HG03520 (cell line): ENCODE data around the gene LACRT.
A peak's percentile ranks its signal among the peaks of the same experiment; 100 is the strongest.

ENCODE experiments used
- ATAC-seq: cut with Tn5 transposase; IDR thresholded peaks from one replicate; pipeline ENCODE4 v1.9.1; 2021; ENCODE audit warnings: mild to moderate bottlenecking, moderate library complexity; ENCODE audit not compliant: unreplicated experiment

Gene LACRT

DNA sequence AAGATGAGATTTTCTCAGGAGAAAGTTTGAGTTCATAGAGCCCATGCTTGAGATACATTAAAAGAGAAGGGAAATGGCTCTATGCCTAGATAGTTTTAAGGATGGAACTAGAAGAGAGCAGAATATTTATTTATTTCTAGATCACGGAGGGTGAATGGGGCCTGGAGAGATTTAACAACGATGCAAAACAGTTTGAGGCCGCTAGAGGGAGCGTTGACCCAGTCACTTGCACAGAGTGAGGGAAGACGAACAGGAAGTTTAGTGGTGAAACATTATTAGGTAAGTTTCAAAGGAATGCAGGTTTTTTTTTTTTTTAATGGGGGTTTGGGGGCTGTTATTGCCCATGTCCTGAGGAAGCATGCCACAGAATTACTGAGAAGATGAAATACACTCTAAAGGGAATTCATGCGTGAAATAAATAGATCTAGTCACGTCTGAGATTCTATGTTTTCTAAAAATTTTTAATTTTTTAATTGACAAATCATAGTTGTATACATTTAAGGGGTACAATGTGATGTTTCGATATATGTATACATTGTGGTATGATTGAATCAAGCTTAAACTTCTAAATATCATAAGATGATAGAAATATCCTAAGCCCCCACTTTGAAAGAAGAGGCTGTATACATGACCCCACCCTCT is 31.4 kb downstream of the LACRT start:
- ATAC-seq: peak; percentile 78

DNA sequence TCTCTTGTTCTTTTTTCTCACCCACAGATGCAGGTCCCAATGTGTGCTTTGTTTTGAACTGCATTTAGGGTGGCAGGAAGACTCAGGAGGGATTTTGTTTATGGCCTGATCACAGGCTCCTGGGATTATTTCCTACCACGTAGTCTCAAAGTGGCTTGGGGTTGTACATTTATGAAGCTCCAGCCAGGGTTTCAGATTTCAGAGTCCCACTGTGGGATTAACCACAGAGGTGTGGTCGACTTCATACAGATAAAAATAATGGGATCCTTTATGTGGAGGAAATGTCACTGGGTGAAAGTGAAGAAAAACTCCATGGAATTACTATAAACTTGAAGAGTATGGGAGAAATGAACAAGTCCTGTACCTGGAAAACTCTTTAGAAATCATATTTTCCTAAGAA is 32.0 kb downstream of the LACRT start:
- no peak for ATAC-seq

GRCh38 chr12:54601841-54602240 is 32.9 kb downstream of the LACRT start:
- no peak for ATAC-seq

GRCh38 chr12:54598970-54599369 is 35.7 kb downstream of the LACRT start:
- ATAC-seq: no peak

- ATAC-seq: no peak
These were observed 38.2 kb downstream of the LACRT start for GRCh38 chr12:54596526-54596946.

- ATAC-seq: no peak
These were observed 39.2 kb downstream of the LACRT start for GRCh38 chr12:54595471-54595870.

- ATAC-seq: no peak
These were observed 41.0 kb downstream of the LACRT start for GRCh38 chr12:54593725-54594124.

- no peak for ATAC-seq
These were observed 41.6 kb downstream of the LACRT start for GRCh38 chr12:54593135-54593534.

DNA sequence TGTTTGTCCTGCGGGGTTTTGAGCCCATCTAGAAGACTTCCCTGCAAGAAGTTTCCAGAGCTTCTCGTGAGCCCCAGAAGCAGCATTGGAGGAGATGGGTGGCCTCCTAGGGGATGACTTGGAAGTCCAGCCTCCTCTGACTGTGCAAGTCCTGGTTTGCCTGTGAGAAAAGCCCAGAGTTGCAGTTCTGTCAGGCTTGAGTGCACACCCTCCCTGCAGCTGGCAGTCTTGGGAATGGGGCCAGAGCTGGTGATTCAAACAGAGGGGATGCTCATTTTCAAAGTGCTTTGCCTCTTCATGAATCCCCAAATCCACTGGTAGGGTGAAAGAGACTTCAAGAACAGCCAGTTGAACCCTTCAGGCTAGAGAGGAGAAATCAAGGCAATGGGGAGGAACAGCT is 42.4 kb downstream of the LACRT start:
- no peak for ATAC-seq

- no peak for ATAC-seq
These were observed 43.6 kb downstream of the LACRT start for GRCh38 chr12:54590978-54591591.

DNA sequence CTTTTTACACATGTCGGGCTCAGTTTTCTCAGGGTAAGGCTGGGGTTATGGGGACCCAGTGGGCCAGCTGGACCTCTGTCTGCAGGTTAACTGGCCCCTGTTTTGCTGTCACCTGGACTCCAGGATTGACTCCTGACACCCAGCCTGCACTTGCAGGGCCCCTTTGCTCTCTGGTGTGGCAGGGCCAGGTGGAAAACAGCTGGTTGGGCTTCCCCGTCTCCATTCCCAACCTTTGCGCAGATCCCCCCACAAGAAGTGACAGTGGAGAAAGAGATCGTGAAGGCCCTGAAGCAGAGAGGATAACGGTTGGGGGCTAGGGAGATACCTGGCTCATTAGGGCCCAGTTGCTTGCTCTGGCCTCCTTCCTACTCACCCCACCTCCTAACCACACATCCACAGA is 44.7 kb downstream of the LACRT start:
- no peak for ATAC-seq

GRCh38 chr12:54588890-54589267 is 45.8 kb downstream of the LACRT start:
- ATAC-seq: no peak

GRCh38 chr12:54588110-54588889 is 46.4 kb downstream of the LACRT start, which contains the start of gene PPP1R1A:
TSS of gene PPP1R1A (minus strand) at chr12:54588659. CDS start at chr12:54588488, 171 bp downstream.
- no peak for ATAC-seq

DNA sequence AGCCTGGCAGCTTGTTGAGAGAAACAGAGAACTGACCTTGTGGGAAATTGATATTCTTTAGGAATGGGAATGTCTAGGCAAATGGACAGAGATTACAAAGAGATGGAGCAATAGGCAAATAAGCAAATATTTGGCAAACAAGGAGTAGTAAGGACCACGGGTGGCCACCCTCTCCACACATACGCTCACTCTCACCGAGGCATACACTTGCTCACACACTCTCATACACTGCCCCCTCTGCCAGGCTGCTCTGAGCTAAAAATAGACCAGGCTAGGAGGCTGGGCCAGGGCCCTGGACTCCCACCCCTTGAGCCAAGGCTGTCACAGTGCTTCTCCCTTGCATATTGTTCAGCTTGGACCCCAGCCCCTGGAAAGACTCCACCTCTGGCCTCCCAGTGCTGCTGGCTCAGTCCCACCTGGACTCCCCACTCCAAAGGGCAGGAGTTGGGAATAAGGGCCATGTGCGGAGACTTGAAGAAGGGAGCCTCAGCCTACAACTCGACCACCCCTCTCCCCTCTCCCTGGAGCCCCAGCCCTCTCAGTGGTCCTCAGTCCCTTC is 47.3 kb downstream of the LACRT start:
- ATAC-seq: no peak

DNA sequence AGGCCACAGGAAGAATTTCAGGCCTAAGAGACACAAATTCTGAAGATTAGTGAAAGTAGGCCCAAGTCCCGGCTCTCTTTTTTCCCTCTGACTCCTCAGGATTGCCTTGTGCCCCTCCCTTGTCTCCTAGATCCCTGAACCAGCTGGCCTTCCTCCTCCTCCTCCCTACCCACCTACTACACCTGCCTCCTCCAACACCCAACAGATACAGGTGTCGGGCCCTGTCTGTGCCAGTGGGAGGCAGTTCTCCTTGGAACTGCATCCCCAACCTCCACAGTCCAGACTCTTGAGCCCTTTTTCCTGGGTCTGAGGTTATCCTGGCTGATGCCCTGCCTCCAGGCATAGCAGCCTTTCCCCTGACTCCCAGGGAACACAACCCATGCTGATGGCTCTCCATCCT is 48.1 kb downstream of the LACRT start:
- ATAC-seq: no peak

GRCh38 chr12:54585243-54585642 is 49.5 kb downstream of the LACRT start:
- ATAC-seq: no peak

- no peak for ATAC-seq
These were observed 50.6 kb downstream of the LACRT start for GRCh38 chr12:54584128-54584527.

- ATAC-seq: no peak
These were observed 51.0 kb downstream of the LACRT start for GRCh38 chr12:54583726-54584125.

DNA sequence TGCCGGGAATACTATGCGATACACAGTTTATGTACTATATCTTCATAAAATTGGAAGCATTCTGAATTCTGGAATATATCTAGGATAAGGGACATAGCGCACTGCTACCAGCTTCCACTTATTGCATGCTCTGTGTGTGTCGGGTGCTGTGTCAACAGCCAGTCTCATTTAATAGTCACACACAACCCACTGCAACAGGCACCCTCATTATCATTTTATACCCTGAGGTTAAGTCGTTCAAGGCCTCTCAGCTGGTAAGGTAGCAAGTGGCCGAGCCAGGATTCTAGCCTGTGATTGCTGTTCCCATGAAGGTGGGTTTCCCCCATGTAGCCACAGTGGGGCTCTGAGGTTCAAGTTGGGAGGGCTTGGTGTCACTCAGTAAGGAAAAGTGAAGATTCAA is 53.3 kb downstream of the LACRT start:
- no peak for ATAC-seq
